Endothelial cell of umbilical vein (primary cell): ENCODE measurements around the gene EPRS1. TPM values are rescaled to one million over a fixed set of nuclear protein-coding genes. Genes with fewer than 3 reads are reported as not detected.

Experiments
- BruUV-seq: library from RNA; stranded (reverse); fragments of 400-500 nt; replicated peaks from 2 replicates; lab custom pipeline; 2021; lab: Mats Ljungman, UMichigan
- CTCF ChIA-PET: fragments of 300-600, 350-600 bp; sonication (Branson Sonifier 250); formaldehyde crosslinking; loops from one replicate; lab custom pipeline; 2021; ENCODE audit warnings: antibody characterized with exemption, inconsistent platforms; lab: Charles Lee
- POLR2A ChIA-PET: fragments of 300-600, 350-600 bp; sonication (Branson Sonifier 250); formaldehyde crosslinking; loops from one replicate; lab custom pipeline; 2021; ENCODE audit warnings: antibody characterized with exemption, inconsistent platforms; lab: Charles Lee
- DNase-seq: peaks from one replicate; pipeline ENCODE4 v3.0.0-alpha.2; 2011; ENCODE audit warnings: low read depth, low spot score
- FAIRE-seq: peaks from 2 replicates; lab custom pipeline; 2011; peaks lifted over from hg19 to GRCh38; lab: Jason Lieb, UNC
- H2AFZ ChIP-seq: 2 replicates; pipeline ENCODE4 v1.6.0; 2012; ENCODE audit warnings: low read depth, low read length, control low read depth, inconsistent platforms
- H3K27ac ChIP-seq: 2 replicates; pipeline ENCODE4 v1.5.1; 2011; ENCODE audit warnings: low read depth, mild to moderate bottlenecking, control low read depth, low read length, moderate library complexity; ENCODE audit not compliant: insufficient read depth
- H3K27me3 ChIP-seq, 2 experiments: 2 replicates each; pipeline versions ENCODE4 v1.6.0 to v1.6.1; 2011; ENCODE audit warnings: low read length in 2 of 2, mixed read lengths in 1 of 2; ENCODE audit not compliant: control insufficient read depth in 2 of 2, insufficient read depth in 2 of 2
- H3K36me3 ChIP-seq, 2 experiments: 2 replicates in 1 of 2; 3 replicates in 1 of 2; pipeline ENCODE4 v1.5.1; 2011; ENCODE audit warnings: low read length in 2 of 2, mild to moderate bottlenecking in 1 of 2, moderate library complexity in 1 of 2; ENCODE audit not compliant: control insufficient read depth in 2 of 2, insufficient read depth in 2 of 2; ENCODE audit errors: extremely low read depth in 1 of 2
- H3K4me1 ChIP-seq: 3 replicates; pipeline ENCODE4 v1.5.1; 2011; ENCODE audit warnings: mild to moderate bottlenecking, low read length; ENCODE audit not compliant: control insufficient read depth, insufficient read depth; ENCODE audit errors: extremely low read depth
- H3K4me2 ChIP-seq: 2 replicates; pipeline ENCODE4 v1.6.1; 2011; ENCODE audit warnings: low read length, control low read depth, mixed read lengths; ENCODE audit not compliant: insufficient read depth
- H3K4me3 ChIP-seq, 3 experiments: fragments of 200-600 bp in 1 of 3; sonication (generic), shearing (Covaris generic) in 1 of 3; replicated peaks in 1 of 3; 2 replicates each; pipeline ENCODE4 v1.5.1; 2011 to 2016; ENCODE audit warnings: control low read depth in 3 of 3, low read length in 3 of 3, mild to moderate bottlenecking in 2 of 3, inconsistent platforms in 1 of 3, low read depth in 1 of 3, moderate library complexity in 1 of 3; ENCODE audit not compliant: insufficient read depth in 1 of 3
- H3K79me2 ChIP-seq: 2 replicates; pipeline ENCODE4 v1.6.0; 2012; ENCODE audit warnings: low read length, inconsistent platforms; ENCODE audit not compliant: control insufficient read depth, insufficient read depth
- H3K9ac ChIP-seq: replicated peaks from 2 replicates; pipeline ENCODE3; 2011; ENCODE audit warnings: low read length, control low read depth; ENCODE audit not compliant: insufficient read depth; ENCODE audit errors: extremely low read depth
- H3K9me1 ChIP-seq: replicated peaks from 3 replicates; pipeline ENCODE4 v1.6.0; 2011; ENCODE audit warnings: mild to moderate bottlenecking, low read length; ENCODE audit not compliant: control insufficient read depth, insufficient read depth; ENCODE audit errors: extremely low read depth
- H3K9me3 ChIP-seq: replicated peaks from 2 replicates; pipeline ENCODE4 v1.5.1; 2012; ENCODE audit warnings: low read length, inconsistent platforms; ENCODE audit not compliant: control insufficient read depth, insufficient read depth
- H4K20me1 ChIP-seq: replicated peaks from 2 replicates; pipeline ENCODE3; 2011; ENCODE audit warnings: mild to moderate bottlenecking, low read length; ENCODE audit not compliant: control insufficient read depth, insufficient read depth; ENCODE audit errors: extremely low read depth
- CTCF ChIP-seq, 2 donors: IDR thresholded peaks; 1 replicate in 1 of 2; 2 replicates in 1 of 2; pipeline ENCODE4 v1.5.1; 2011; ENCODE audit warnings: low read length in 2 of 2, mild to moderate bottlenecking in 2 of 2, moderate library complexity in 2 of 2, control low read depth in 1 of 2, inconsistent platforms in 1 of 2, low read depth in 1 of 2; ENCODE audit not compliant: insufficient read depth in 1 of 2; ENCODE audit errors: extremely low read depth in 1 of 2
- EZH2 ChIP-seq: IDR thresholded peaks from 2 replicates; pipeline ENCODE4 v1.6.1; 2012; ENCODE audit warnings: borderline replicate concordance, low read depth, mild to moderate bottlenecking, moderate library complexity, low read length, inconsistent platforms; ENCODE audit not compliant: severe bottlenecking
- FOS ChIP-seq: IDR thresholded peaks from 2 replicates; pipeline ENCODE4 v1.6.1; 2011; ENCODE audit warnings: mild to moderate bottlenecking, low read length, moderate library complexity, borderline replicate concordance; ENCODE audit not compliant: insufficient read depth
- GATA2 ChIP-seq: IDR thresholded peaks from 2 replicates; pipeline ENCODE4 v1.7.0; 2011; ENCODE audit warnings: low read depth, mild to moderate bottlenecking, moderate library complexity, mixed read lengths, low read length; ENCODE audit not compliant: insufficient read length, insufficient read depth
- JUN ChIP-seq: IDR thresholded peaks from 2 replicates; pipeline ENCODE4 v1.6.1; 2011; ENCODE audit warnings: borderline replicate concordance, low read depth; ENCODE audit not compliant: insufficient read length, insufficient read depth
- MAX ChIP-seq: IDR thresholded peaks from 2 replicates; pipeline ENCODE4 v1.6.1; 2011; ENCODE audit not compliant: insufficient read depth, insufficient read length
- MYC ChIP-seq: IDR thresholded peaks from one replicate; pipeline ENCODE4 v1.6.1; 2011; ENCODE audit warnings: mild to moderate bottlenecking, low read depth, low read length
- POLR2A ChIP-seq: IDR thresholded peaks from 2 replicates; pipeline ENCODE4 v1.6.1; 2012; ENCODE audit warnings: low read depth, mild to moderate bottlenecking, control low read depth, low read length
- POLR2AphosphoS5 ChIP-seq: IDR thresholded peaks from 2 replicates; pipeline ENCODE4 v1.6.1; 2012; ENCODE audit warnings: low read depth, mild to moderate bottlenecking, control low read depth, low read length, moderate library complexity; ENCODE audit not compliant: insufficient read depth
- dilution Hi-C: fragments of 300-500 bp; cut with MboI; formaldehyde crosslinking; loops from one replicate; pipeline ENCODE4 v1.15.0; 2019; ENCODE audit warnings: low sequenced_read_pairs; ENCODE audit not compliant: extremely low pct_ligation_motif_present
- intact Hi-C: fragments of 100-400 bp; cut with micrococcal nuclease; formaldehyde crosslinking; loops from one replicate; pipeline ENCODE4 v1.10.0; 2022
- polyA plus RNA-seq, 4 experiments: library from polyadenylated mRNA; depleted of rRNA in 3 of 4; stranded (reverse) in 3 of 4; unstranded in 1 of 4; fragments of >200 nt; gene quantifications; 2 replicates each; pipeline versions ENCODE4 v1.2.1 to v1.2.3, GENCODE V29; 2011 to 2012; ENCODE audit warnings: missing spikeins in 1 of 4
- total RNA-seq: library from RNA; stranded (reverse); gene quantifications from 2 replicates; pipeline ENCODE4 v1.2.3, GENCODE V29; 2021

EPRS1 gene
- total and polyA plus RNA-seq, 2 donors (not counting 3 experiments of a cell fraction or from before 2014, with no cell fraction given), result 22.9 to 109 TPM

- Histone ChIP-seq H4K20me1 (no peaks in the 10 kb centered on the region), H3K9me3 (no peaks in the 10 kb centered on the region), H3K4me3 (peak overlapping the region in 2 of 3 experiments; percentile 86 to 98), H3K9ac (no peak overlapping the region), H3K36me3 (no peaks in the 10 kb centered on the region), H3K4me2 (peak overlapping the region; percentile 91), H3K79me2 (peaks cover 46% of the 10 kb centered on the region), H2AFZ (no peak overlapping the region), H3K27ac (no peak overlapping the region), H3K4me1 (peaks cover 10% of the 10 kb centered on the region), H3K9me1 (no peaks in the 10 kb centered on the region), H3K27me3 (no peaks in the 10 kb centered on the region)
- CTCF ChIA-PET, result interaction anchor here (0.6 to 1.2 kb wide), 2 partner anchors 12 to 1734 kb away, joined by 3 read pairs; no protein-coding TSS in a partner anchor
- DNase-seq, result no peak
- intact Hi-C loops, result no loop called here
- POLR2A ChIA-PET, result no interaction called here
- dilution Hi-C loops, result no loop called here
- TF ChIP-seq GATA2, result no peak
- no peak for TF ChIP-seq JUN
- TF ChIP-seq MAX, result no peak
- TF ChIP-seq CTCF (IDR thresholded peaks at IDR 0.05; ENCODE audit: extremely low read depth in 1 of 2, insufficient read depth in 1 of 2, low read depth in 1 of 2, low read length in 2 of 2), result no peak
- TF ChIP-seq POLR2A, result no peak
- TF ChIP-seq EZH2, result no peak
- no peak for TF ChIP-seq POLR2AphosphoS5
- no peak for TF ChIP-seq MYC
- TF ChIP-seq FOS, result no peak
- FAIRE-seq, result no peak
- BruUV-seq, result no TSS peak
Measured at GRCh38 chr1:220044678-220045355, 1.5 kb downstream of the EPRS1 start.
